ENCODE measurements around the gene SYT9. TPM values are rescaled to one million over a fixed set of nuclear protein-coding genes. Genes with fewer than 3 reads are reported as not detected.

SYT9 gene
- total RNA-seq, 2 donors from 2014 or later: 0.81 to 2.2 TPM

- H3K9me3 ChIP-seq (ENCODE audit: control insufficient read depth, low read length): no peaks in the 10 kb centered on the region
- no peak overlapping the region for H3K9ac ChIP-seq (ENCODE audit: extremely low read depth, low read length, poor library complexity, severe bottlenecking)
- Mint-ChIP-seq H3K4me1 (peaks cover 15% of the 10 kb centered on the region), H3K4me3 (no peak overlapping the region), H3K36me3 (ENCODE audit: low read depth) (no peaks in the 10 kb centered on the region), H3K27me3 (ENCODE audit: insufficient read depth) (no peaks in the 10 kb centered on the region), H3K27ac (no peak overlapping the region), H3K9me3 (no peaks in the 10 kb centered on the region)
- no peaks in the 10 kb centered on the region for H3K27me3 ChIP-seq (ENCODE audit: control insufficient read depth, insufficient read depth, low read length, poor library complexity, severe bottlenecking)
- TF ChIP-seq, protein P1, sequence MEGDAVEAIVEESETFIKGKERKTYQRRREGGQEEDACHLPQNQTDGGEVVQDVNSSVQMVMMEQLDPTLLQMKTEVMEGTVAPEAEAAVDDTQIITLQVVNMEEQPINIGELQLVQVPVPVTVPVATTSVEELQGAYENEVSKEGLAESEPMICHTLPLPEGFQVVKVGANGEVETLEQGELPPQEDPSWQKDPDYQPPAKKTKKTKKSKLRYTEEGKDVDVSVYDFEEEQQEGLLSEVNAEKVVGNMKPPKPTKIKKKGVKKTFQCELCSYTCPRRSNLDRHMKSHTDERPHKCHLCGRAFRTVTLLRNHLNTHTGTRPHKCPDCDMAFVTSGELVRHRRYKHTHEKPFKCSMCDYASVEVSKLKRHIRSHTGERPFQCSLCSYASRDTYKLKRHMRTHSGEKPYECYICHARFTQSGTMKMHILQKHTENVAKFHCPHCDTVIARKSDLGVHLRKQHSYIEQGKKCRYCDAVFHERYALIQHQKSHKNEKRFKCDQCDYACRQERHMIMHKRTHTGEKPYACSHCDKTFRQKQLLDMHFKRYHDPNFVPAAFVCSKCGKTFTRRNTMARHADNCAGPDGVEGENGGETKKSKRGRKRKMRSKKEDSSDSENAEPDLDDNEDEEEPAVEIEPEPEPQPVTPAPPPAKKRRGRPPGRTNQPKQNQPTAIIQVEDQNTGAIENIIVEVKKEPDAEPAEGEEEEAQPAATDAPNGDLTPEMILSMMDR (conservative IDR thresholded peaks at IDR 0.05): no peak
- no peaks in the 10 kb centered on the region for H3K36me3 ChIP-seq (ENCODE audit: control insufficient read depth, insufficient read depth, low read length)
- no peak overlapping the region for H3K27ac ChIP-seq (ENCODE audit: low read depth, low read length)
- no peak for DNase-seq
- no peak overlapping the region for H3K4me3 ChIP-seq (ENCODE audit: low read length)
- WGBS, 2 experiments (ENCODE audit: insufficient coverage in 1 of 2, insufficient read length in 1 of 2): 96% methylated on average over 1 of the region's 1 CpG; no CpG with 5 or more reads in 1 of the 2 experiments
- H3K4me1 ChIP-seq (ENCODE audit: control insufficient read depth, insufficient read depth, low read length): peaks cover 12% of the 10 kb centered on the region
These were observed 247.4 kb downstream of the SYT9 start for GRCh38 chr11:7499081-7499480.

DNA sequence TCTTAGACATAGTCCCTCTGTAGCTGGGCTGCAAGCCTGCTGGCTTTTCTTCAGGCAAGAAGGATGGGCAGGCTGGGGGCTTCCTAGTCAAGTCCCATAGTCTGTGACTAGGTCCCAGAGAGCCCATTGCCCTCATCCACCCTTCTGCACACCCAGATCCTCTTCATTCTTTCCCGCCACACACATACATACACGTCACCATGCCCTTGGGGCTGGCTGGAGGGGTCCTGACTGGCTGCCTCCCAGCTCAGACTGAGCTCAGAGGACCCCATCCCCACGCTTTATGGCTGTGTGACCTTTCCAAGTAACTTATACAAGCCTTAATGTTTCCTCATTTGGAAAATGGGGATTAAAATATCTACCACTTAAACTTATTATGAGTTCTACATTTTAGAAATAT, 248.5 kb downstream of the SYT9 start:
- Histone ChIP-seq H3K9me3 (ENCODE audit: control insufficient read depth, low read length) (no peaks in the 10 kb centered on the region), H3K36me3 (ENCODE audit: control insufficient read depth, insufficient read depth, low read length) (no peaks in the 10 kb centered on the region), H3K27ac (ENCODE audit: low read depth, low read length) (no peak overlapping the region), H3K9ac (ENCODE audit: extremely low read depth, low read length, poor library complexity, severe bottlenecking) (no peak overlapping the region), H3K27me3 (ENCODE audit: control insufficient read depth, insufficient read depth, low read length, poor library complexity, severe bottlenecking) (no peaks in the 10 kb centered on the region), H3K4me1 (ENCODE audit: control insufficient read depth, insufficient read depth, low read length) (peaks cover 6% of the 10 kb centered on the region), H3K4me3 (ENCODE audit: low read length) (no peak overlapping the region)
- 91 to 92% methylated on average over 2 to 3 of the region's 3 CpGs for WGBS, 2 experiments (ENCODE audit: insufficient coverage in 1 of 2, insufficient read length in 1 of 2)
- TF ChIP-seq, protein P1 (conservative IDR thresholded peaks at IDR 0.05): no peak
- Mint-ChIP-seq H3K4me3 (no peak overlapping the region), H3K27ac (no peak overlapping the region), H3K9me3 (no peaks in the 10 kb centered on the region), H3K4me1 (peaks cover 6% of the 10 kb centered on the region), H3K27me3 (ENCODE audit: insufficient read depth) (no peaks in the 10 kb centered on the region), H3K36me3 (ENCODE audit: low read depth) (no peaks in the 10 kb centered on the region)
- DNase-seq: no peak

GRCh38 chr11:7501251-7501650, 249.5 kb downstream of the SYT9 start:
- TF ChIP-seq, protein P1 (conservative IDR thresholded peaks at IDR 0.05): no peak
- Histone ChIP-seq H3K4me1 (ENCODE audit: control insufficient read depth, insufficient read depth, low read length) (peaks cover 6% of the 10 kb centered on the region), H3K4me3 (ENCODE audit: low read length) (no peak overlapping the region), H3K9me3 (ENCODE audit: control insufficient read depth, low read length) (no peaks in the 10 kb centered on the region), H3K27ac (ENCODE audit: low read depth, low read length) (no peak overlapping the region), H3K9ac (ENCODE audit: extremely low read depth, low read length, poor library complexity, severe bottlenecking) (no peak overlapping the region), H3K36me3 (ENCODE audit: control insufficient read depth, insufficient read depth, low read length) (no peaks in the 10 kb centered on the region), H3K27me3 (ENCODE audit: control insufficient read depth, insufficient read depth, low read length, poor library complexity, severe bottlenecking) (no peaks in the 10 kb centered on the region)
- DNase-seq: peak; percentile 64
- Mint-ChIP-seq H3K9me3 (no peaks in the 10 kb centered on the region), H3K36me3 (ENCODE audit: low read depth) (no peaks in the 10 kb centered on the region), H3K4me1 (peaks cover 8% of the 10 kb centered on the region), H3K27me3 (ENCODE audit: insufficient read depth) (no peaks in the 10 kb centered on the region), H3K27ac (no peak overlapping the region), H3K4me3 (no peak overlapping the region)
- WGBS, 2 experiments (ENCODE audit: insufficient coverage in 1 of 2, insufficient read length in 1 of 2): 83% methylated on average over 3 of the region's 3 CpGs; no CpG with 5 or more reads in 1 of the 2 experiments
